NCI-H1105 (cell line): Measurements from ENCODE around the gene CFDP1.

Experiments
- DNase-seq: peaks from one replicate; lab custom pipeline; 2025; lab: John Stamatoyannopoulos, UW

CFDP1 gene

GRCh38 chr16:75432828-75433731 lies at the start of gene CFDP1:
Gene CFDP1, minus strand, starts transcription at chr16:75433503. Its CDS starts 151 bp downstream, at chr16:75433352.
- peak; percentile 75 for DNase-seq

GRCh38 chr16:75482434-75483205 lies 49.3 kb upstream of the CFDP1 start:
- DNase-seq = peak; percentile 8

GRCh38 chr16:75481475-75481874 lies 48.2 kb upstream of the CFDP1 start:
- DNase-seq = no peak

- DNase-seq = no peak
Measured at GRCh38 chr16:75479421-75479990, 46.2 kb upstream of the CFDP1 start.

GRCh38 chr16:75478480-75479345 lies 45.4 kb upstream of the CFDP1 start:
- no peak for DNase-seq

GRCh38 chr16:75477680-75478473 lies 44.6 kb upstream of the CFDP1 start:
- peak; percentile 59 for DNase-seq

- DNase-seq = no peak
Measured at GRCh38 chr16:75476817-75477216, 43.5 kb upstream of the CFDP1 start.

GRCh38 chr16:75475420-75475847 lies 42.1 kb upstream of the CFDP1 start:
- DNase-seq = no peak

- DNase-seq = no peak
Measured at GRCh38 chr16:75472908-75473877, 39.9 kb upstream of the CFDP1 start.

- peak; percentile 15 for DNase-seq
Measured at GRCh38 chr16:75471723-75472633, 38.7 kb upstream of the CFDP1 start.

- no peak for DNase-seq
Measured at GRCh38 chr16:75466760-75467159, 33.5 kb upstream of the CFDP1 start.

GRCh38 chr16:75464122-75464918 lies 31.0 kb upstream of the CFDP1 start, which contains the start of gene TMEM170A:
Gene TMEM170A, minus strand, starts transcription at chr16:75464689. Its CDS starts 89 bp downstream, at chr16:75464600.
- peak; percentile 91 for DNase-seq

- peak; percentile 42 for DNase-seq
Measured at GRCh38 chr16:75463389-75464121, 30.3 kb upstream of the CFDP1 start.

GRCh38 chr16:75462806-75463205 lies 29.5 kb upstream of the CFDP1 start:
- no peak for DNase-seq

- DNase-seq = no peak
Measured at GRCh38 chr16:75461575-75461974, 28.3 kb upstream of the CFDP1 start.

GRCh38 chr16:75460446-75460845 lies 27.1 kb upstream of the CFDP1 start:
- DNase-seq = no peak

GRCh38 chr16:75459691-75460090 lies 26.4 kb upstream of the CFDP1 start:
- DNase-seq = no peak
